GM23248 (cell line): ENCODE data around the gene CR1. TPM values are rescaled to one million over a fixed set of nuclear protein-coding genes. Genes with fewer than 3 reads are reported as not detected.
"Not testable (repeated sequence)": the region's sequence is repeated elsewhere in the genome, so short reads cannot be mapped to it uniquely, and the experiment has no call there.

Source experiments
- DNase-seq: peaks from one replicate; pipeline ENCODE4 v3.0.0-alpha.2; 2015
- H2AFZ ChIP-seq: fragments of 200-600 bp; sonication (generic); 2 replicates; pipeline ENCODE4 v1.6.1; 2016; ENCODE audit warnings: antibody characterized with exemption
- H3F3A ChIP-seq: fragments of 200-600 bp; sonication (generic); 2 replicates; pipeline ENCODE4 v1.6.1; 2016; ENCODE audit warnings: mild to moderate bottlenecking, antibody characterized with exemption, mixed run types; ENCODE audit not compliant: insufficient read depth
- H3K27ac ChIP-seq: fragments of 200-600 bp; sonication (generic); 2 replicates; pipeline ENCODE4 v1.5.1; 2016; ENCODE audit warnings: mild to moderate bottlenecking
- H3K27me3 ChIP-seq: fragments of 200-600 bp; sonication (generic); replicated peaks from 2 replicates; pipeline ENCODE4 v1.6.1; 2016; ENCODE audit warnings: mild to moderate bottlenecking; ENCODE audit not compliant: insufficient read depth
- H3K36me3 ChIP-seq: fragments of 200-600 bp; sonication (generic); 2 replicates; pipeline ENCODE4 v1.6.1; 2016; ENCODE audit warnings: low read depth, mild to moderate bottlenecking
- H3K4me1 ChIP-seq: fragments of 200-600 bp; sonication (generic); 2 replicates; pipeline ENCODE4 v1.6.1; 2016; ENCODE audit warnings: mild to moderate bottlenecking; ENCODE audit not compliant: insufficient read depth
- H3K4me2 ChIP-seq: fragments of 200-600 bp; sonication (generic); one replicate; pipeline ENCODE4 v1.6.1; 2016; ENCODE audit warnings: mild to moderate bottlenecking; ENCODE audit not compliant: unreplicated experiment
- H3K4me3 ChIP-seq: fragments of 200-600 bp; sonication (generic); 2 replicates; pipeline ENCODE4 v1.5.1; 2016; ENCODE audit warnings: mild to moderate bottlenecking
- H3K79me2 ChIP-seq: fragments of 200-600 bp; sonication (generic); 2 replicates; pipeline ENCODE4 v1.6.1; 2016; ENCODE audit warnings: mild to moderate bottlenecking; ENCODE audit not compliant: insufficient read depth
- H3K9ac ChIP-seq: fragments of 200-600 bp; sonication (generic); 2 replicates; pipeline ENCODE4 v1.6.1; 2016; ENCODE audit warnings: mild to moderate bottlenecking
- H3K9me2 ChIP-seq: fragments of 200-600 bp; sonication (generic); 2 replicates; pipeline ENCODE4 v1.6.1; 2016; ENCODE audit warnings: mixed run types, mild to moderate bottlenecking, moderate library complexity; ENCODE audit not compliant: insufficient read depth
- H3K9me3 ChIP-seq: fragments of 200-600 bp; sonication (generic); one replicate; pipeline ENCODE4 v1.6.1; 2017; ENCODE audit warnings: low read depth
- H4K20me1 ChIP-seq: fragments of 200-600 bp; sonication (generic); 2 replicates; pipeline ENCODE4 v1.6.0; 2016; ENCODE audit not compliant: insufficient read depth
- EZH2 ChIP-seq: fragments of 200-600 bp; sonication (generic); IDR thresholded peaks from 2 replicates; pipeline ENCODE4 v1.6.1; 2018; ENCODE audit warnings: antibody characterized with exemption, mild to moderate bottlenecking; ENCODE audit not compliant: insufficient read depth, poor library complexity, severe bottlenecking
- EZH2phosphoT487 ChIP-seq: fragments of 200-600 bp; sonication (generic); IDR thresholded peaks from 2 replicates; pipeline ENCODE4 v1.6.1; 2018; ENCODE audit warnings: antibody characterized with exemption, moderate library complexity, mild to moderate bottlenecking, low read depth; ENCODE audit not compliant: insufficient read depth
- WGBS, 2 experiments: methylation state at CpG; one replicate each; pipeline ENCODE4 v1.1.6; 2015 to 2017; ENCODE audit warnings: low lambda C conversion rate in 2 of 2, low coverage in 1 of 2; ENCODE audit errors: missing lambda C conversion rate in 2 of 2; 5-methylcytosine and 5-hydroxymethylcytosine counted together
- in situ Hi-C: fragments of 300-500 bp; cut with MboI; formaldehyde crosslinking; loops from 2 replicates; pipeline ENCODE4 v1.15.0; 2020
- polyA plus RNA-seq: library from polyadenylated mRNA; unstranded; fragments of >200 nt; fragmentation: Nextera tagmentation; extraction: Ambion mirVana; gene quantifications from 2 replicates; pipeline ENCODE4 v1.2.1, GENCODE V29; 2016
- total RNA-seq: library from RNA; depleted of rRNA; stranded (reverse); fragments of >200 nt; shearing (Covaris generic); gene quantifications from 2 replicates; pipeline ENCODE4 v1.2.3, GENCODE V29; 2014

Gene CR1
- total and polyA plus RNA-seq, 2 experiments from 2014 or later: not detected

DNA sequence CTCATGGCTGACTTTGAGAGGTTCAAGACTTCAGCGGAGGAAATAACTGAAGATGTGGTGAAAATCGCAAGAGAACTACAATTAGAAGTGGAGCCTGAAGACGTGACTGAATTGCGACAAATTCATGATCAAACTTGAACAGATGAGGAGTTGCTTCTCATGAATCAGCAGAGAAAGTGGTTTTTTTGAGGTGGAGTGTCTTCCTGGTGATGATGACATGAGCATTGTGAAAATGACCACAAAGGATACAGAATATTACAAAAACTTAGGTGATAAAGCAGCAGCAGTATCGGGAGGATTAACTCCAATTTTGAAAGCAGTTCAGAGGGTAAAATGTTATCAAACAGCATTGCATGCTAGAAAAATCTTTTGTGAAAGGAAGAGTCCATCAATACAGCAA, 58.9 kb downstream of the CR1 start:
- in situ Hi-C loops: not testable (repeated sequence)
- no CpG with 5 or more reads among the region's 5 CpGs for WGBS, 2 experiments

DNA sequence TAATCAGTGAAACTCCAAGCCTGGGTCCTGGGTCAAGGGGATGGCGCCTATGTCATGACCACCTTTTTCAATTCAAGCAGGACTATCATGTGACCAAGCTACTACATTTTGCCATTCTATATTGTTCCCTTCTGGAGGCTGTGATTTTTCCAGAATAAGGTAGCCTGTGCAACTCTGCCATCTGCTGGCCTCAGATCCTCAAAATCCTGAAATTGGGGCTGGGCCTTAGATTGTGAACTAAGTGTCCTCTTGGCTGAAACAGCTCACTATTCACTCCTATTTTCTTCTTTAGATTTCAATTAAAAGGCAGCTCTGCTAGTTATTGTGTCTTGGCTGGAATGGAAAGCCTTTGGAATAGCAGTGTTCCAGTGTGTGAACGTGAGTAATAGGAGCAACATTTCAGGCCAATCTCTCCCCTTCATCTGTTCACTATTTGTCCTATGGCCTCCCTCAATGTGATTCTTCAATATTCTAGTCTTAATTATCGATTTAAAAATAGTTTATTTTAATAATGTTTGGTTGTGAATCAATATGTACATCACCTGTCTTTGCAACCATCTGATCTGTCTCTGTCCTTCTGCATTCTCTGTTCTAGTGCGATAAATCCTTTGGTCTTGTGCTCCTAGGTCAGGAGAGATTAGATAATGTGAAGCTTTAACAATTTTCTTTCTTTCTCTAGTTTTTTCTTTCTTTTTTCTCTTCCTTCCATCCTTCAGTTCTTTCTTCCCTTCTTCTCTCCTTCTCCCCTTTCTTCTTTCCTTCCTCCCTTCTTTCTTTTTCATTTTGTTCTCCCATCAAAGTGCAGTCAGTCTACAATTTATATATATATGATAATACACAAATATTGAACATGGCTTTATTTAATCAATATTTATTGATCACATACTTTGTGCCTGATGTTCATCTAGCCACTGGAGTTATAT, 69.8 kb downstream of the CR1 start:
- H3K4me3 ChIP-seq: no peak overlapping the region
- H3K9me3 ChIP-seq: no peaks in the 10 kb centered on the region
- H4K20me1 ChIP-seq: no peaks in the 10 kb centered on the region
- H3K4me2 ChIP-seq: no peak overlapping the region
- H3F3A ChIP-seq: no peaks in the 10 kb centered on the region
- H3K9ac ChIP-seq: no peak overlapping the region
- H3K27me3 ChIP-seq: no peaks in the 10 kb centered on the region; the same call in 1 of the 2 replicates
- DNase-seq: peak; percentile 30
- no peaks in the 10 kb centered on the region for H3K9me2 ChIP-seq
- TF ChIP-seq EZH2phosphoT487 (no peak), EZH2 (no peak)
- no peaks in the 10 kb centered on the region for H3K79me2 ChIP-seq
- no peaks in the 10 kb centered on the region for H3K36me3 ChIP-seq
- no peaks in the 10 kb centered on the region for H3K4me1 ChIP-seq
- in situ Hi-C loops: no loop called here
- WGBS, 2 experiments: 27 to 30% methylated on average over 4 of the region's 4 CpGs
- no peak overlapping the region for H3K27ac ChIP-seq
- H2AFZ ChIP-seq: no peak overlapping the region

More for the DNA sequence above, 58.9 kb downstream of the CR1 start:
- H4K20me1 ChIP-seq, H3K79me2 ChIP-seq, H3K9me2 ChIP-seq, H3K9ac ChIP-seq, H3K4me2 ChIP-seq, H3K27me3 ChIP-seq, H3K36me3 ChIP-seq, H3K9me3 ChIP-seq, H2AFZ ChIP-seq, H3F3A ChIP-seq, H3K27ac ChIP-seq, H3K4me3 ChIP-seq, H3K4me1 ChIP-seq, DNase-seq: not testable (repeated sequence)

- H3K4me1 ChIP-seq, H3K9ac ChIP-seq, H3K4me3 ChIP-seq, H3K9me3 ChIP-seq, H4K20me1 ChIP-seq, H3K27ac ChIP-seq, H3K27me3 ChIP-seq, H3K79me2 ChIP-seq, H3K9me2 ChIP-seq, H2AFZ ChIP-seq, H3K4me2 ChIP-seq, in situ Hi-C loops, H3K36me3 ChIP-seq, H3F3A ChIP-seq, DNase-seq: not testable (repeated sequence)
- no CpG with 5 or more reads among the region's 5 CpGs for WGBS, 2 experiments
Observed at GRCh38 chr1:207571926-207572325, 76.0 kb downstream of the CR1 start.

DNA sequence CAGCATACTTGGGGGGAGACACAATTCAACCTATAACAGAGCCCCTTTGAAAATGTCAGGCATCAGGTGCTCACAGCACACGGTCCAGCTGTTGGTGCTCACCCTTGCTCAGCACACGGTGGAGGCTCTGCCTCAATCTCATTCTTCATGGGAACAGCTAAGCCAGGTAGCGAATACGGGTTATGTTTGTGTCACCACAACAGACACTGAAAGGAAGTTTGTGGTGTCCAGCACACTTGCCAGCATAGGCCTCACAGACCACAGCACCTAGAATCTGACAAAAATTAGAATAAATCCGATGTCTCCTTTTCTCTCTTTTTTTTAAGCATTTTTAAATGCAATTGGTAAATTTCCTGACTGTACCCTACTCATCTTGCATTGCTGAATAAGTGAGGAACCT, 77.1 kb downstream of the CR1 start:
- H3K4me3 ChIP-seq, H3K4me2 ChIP-seq, in situ Hi-C loops: not testable (repeated sequence)

GRCh38 chr1:207575381-207575780, 79.4 kb downstream of the CR1 start:
- H3K4me1 ChIP-seq, H3K9me2 ChIP-seq, H4K20me1 ChIP-seq, H3K27me3 ChIP-seq, DNase-seq, H3K4me2 ChIP-seq, H3F3A ChIP-seq, H2AFZ ChIP-seq, H3K79me2 ChIP-seq, H3K9me3 ChIP-seq, H3K36me3 ChIP-seq, H3K9ac ChIP-seq, H3K4me3 ChIP-seq, H3K27ac ChIP-seq, in situ Hi-C loops: not testable (repeated sequence)
- 88% methylated on average over 4 of the region's 4 CpGs for WGBS, 2 experiments

More for the DNA sequence above, 77.1 kb downstream of the CR1 start:
- H3K9me3 ChIP-seq, H3K9ac ChIP-seq, H4K20me1 ChIP-seq, H3K4me1 ChIP-seq, H3K27ac ChIP-seq, H3K27me3 ChIP-seq, H3K36me3 ChIP-seq, H3F3A ChIP-seq, DNase-seq, H2AFZ ChIP-seq, H3K79me2 ChIP-seq, H3K9me2 ChIP-seq: not testable (repeated sequence)
- 80 to 81% methylated on average over 5 of the region's 5 CpGs for WGBS, 2 experiments
